ENCODE data around the gene SIDT1.

SIDT1 gene

DNA sequence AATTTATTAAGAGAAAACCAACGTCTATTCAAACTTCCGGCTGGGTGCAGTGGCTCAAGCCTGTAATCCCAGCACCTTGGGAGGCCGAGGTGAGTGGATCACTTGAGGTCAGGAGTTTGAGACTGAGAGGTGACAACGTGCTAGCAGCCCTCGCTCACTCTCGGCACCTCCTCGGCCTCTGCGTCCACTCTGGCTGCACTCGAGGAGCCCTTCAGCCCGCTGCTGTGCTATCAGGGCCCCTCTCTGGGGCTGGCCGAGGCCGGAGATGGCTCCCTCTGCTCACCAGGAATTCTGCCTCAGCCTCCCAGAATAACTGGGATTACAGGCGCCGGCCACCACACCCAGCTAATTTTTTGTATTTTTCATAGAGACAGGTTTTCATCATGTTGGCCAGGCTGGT lies 105.4 kb downstream of the SIDT1 start:
- Histone ChIP-seq H3K9ac (ENCODE audit: low read depth, low read length, poor library complexity, severe bottlenecking) (no peak overlapping the region), H3K79me2 (ENCODE audit: insufficient read depth, low read length) (no peaks in the 10 kb centered on the region), H3K36me3 (ENCODE audit: insufficient read depth, low read length) (no peaks in the 10 kb centered on the region), H3K4me3 (ENCODE audit: low read length, poor library complexity, severe bottlenecking) (no peak overlapping the region), H3K27me3 (ENCODE audit: insufficient read depth, low read length, poor library complexity, severe bottlenecking) (no peaks in the 10 kb centered on the region), H3K4me1 (ENCODE audit: insufficient read depth, low read length, poor library complexity, severe bottlenecking) (no peaks in the 10 kb centered on the region), H3K9me3 (ENCODE audit: insufficient read depth, low read depth, low read length) (no peaks in the 10 kb centered on the region), H3K9me2 (replicated peaks; ENCODE audit: low read depth, low read length) (no peaks in the 10 kb centered on the region), H3K4me2 (ENCODE audit: low read depth, low read length, poor library complexity, severe bottlenecking) (no peak overlapping the region), H4K20me1 (ENCODE audit: insufficient read depth, low read length, poor library complexity, severe bottlenecking) (no peaks in the 10 kb centered on the region), H2AFZ (ENCODE audit: low read length) (no peak overlapping the region), H3F3A (ENCODE audit: low read depth) (no peaks in the 10 kb centered on the region)
- TF ChIP-seq, protein P1, sequence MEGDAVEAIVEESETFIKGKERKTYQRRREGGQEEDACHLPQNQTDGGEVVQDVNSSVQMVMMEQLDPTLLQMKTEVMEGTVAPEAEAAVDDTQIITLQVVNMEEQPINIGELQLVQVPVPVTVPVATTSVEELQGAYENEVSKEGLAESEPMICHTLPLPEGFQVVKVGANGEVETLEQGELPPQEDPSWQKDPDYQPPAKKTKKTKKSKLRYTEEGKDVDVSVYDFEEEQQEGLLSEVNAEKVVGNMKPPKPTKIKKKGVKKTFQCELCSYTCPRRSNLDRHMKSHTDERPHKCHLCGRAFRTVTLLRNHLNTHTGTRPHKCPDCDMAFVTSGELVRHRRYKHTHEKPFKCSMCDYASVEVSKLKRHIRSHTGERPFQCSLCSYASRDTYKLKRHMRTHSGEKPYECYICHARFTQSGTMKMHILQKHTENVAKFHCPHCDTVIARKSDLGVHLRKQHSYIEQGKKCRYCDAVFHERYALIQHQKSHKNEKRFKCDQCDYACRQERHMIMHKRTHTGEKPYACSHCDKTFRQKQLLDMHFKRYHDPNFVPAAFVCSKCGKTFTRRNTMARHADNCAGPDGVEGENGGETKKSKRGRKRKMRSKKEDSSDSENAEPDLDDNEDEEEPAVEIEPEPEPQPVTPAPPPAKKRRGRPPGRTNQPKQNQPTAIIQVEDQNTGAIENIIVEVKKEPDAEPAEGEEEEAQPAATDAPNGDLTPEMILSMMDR (conservative IDR thresholded peaks at IDR 0.05; ENCODE audit: low read length) = no peak
- TF ChIP-seq EZH2phosphoT487 (IDR thresholded peaks at IDR 0.05; ENCODE audit: borderline replicate concordance) = no peak

DNA sequence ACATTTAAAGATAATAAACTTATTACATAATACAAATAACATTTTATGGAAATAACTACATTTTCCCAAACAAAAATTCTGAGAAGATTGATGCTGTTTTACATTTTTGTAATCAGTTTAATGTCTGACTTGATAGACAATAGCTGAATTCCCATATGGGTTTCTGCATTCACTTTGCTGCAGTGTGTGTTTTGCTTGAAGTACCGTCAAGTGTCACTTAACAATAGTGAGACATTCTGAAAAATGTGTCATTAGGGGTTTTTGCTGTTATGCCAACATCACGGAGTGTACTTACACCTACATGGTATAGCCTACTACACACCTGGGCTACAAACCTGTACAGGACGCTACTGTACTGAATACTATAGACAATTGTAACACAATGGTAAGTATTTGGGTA lies 106.6 kb downstream of the SIDT1 start:
- TF ChIP-seq EZH2phosphoT487 (IDR thresholded peaks at IDR 0.05; ENCODE audit: borderline replicate concordance) = no peak
- TF ChIP-seq, protein P1 (conservative IDR thresholded peaks at IDR 0.05; ENCODE audit: low read length) = no peak
- Histone ChIP-seq H3K9me3 (ENCODE audit: insufficient read depth, low read depth, low read length) (peaks cover under 1% of the 10 kb centered on the region; the same call in 1 of the 2 replicates), H3F3A (ENCODE audit: low read depth) (no peaks in the 10 kb centered on the region), H3K4me3 (ENCODE audit: low read length, poor library complexity, severe bottlenecking) (no peak overlapping the region), H3K4me1 (ENCODE audit: insufficient read depth, low read length, poor library complexity, severe bottlenecking) (no peaks in the 10 kb centered on the region), H4K20me1 (ENCODE audit: insufficient read depth, low read length, poor library complexity, severe bottlenecking) (no peaks in the 10 kb centered on the region), H3K27me3 (ENCODE audit: insufficient read depth, low read length, poor library complexity, severe bottlenecking) (no peaks in the 10 kb centered on the region), H3K9me2 (replicated peaks; ENCODE audit: low read depth, low read length) (no peaks in the 10 kb centered on the region), H2AFZ (ENCODE audit: low read length) (no peak overlapping the region), H3K4me2 (ENCODE audit: low read depth, low read length, poor library complexity, severe bottlenecking) (no peak overlapping the region), H3K79me2 (ENCODE audit: insufficient read depth, low read length) (no peaks in the 10 kb centered on the region), H3K9ac (ENCODE audit: low read depth, low read length, poor library complexity, severe bottlenecking) (no peak overlapping the region), H3K36me3 (ENCODE audit: insufficient read depth, low read length) (no peaks in the 10 kb centered on the region)

DNA sequence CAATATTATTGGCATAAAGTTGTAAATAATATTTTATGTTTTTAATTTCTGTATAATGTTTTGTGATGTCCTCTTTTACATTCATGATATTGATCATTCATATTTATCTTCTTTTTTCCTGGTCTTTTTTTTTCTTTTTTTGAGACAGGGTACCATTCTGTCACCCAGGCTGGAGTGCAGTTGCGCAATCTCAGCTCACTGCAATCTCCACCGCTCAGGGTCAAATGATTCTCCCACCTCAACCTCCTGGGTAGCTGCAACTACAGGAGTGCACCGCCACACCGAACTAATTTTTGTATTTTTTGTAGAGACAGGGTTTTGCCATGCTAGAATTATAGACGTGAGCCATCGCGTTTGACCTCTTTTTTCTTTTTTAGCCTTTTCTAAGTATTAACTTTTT lies 111.2 kb downstream of the SIDT1 start:
- no peak overlapping the region for H3K4me3 ChIP-seq (ENCODE audit: low read length, poor library complexity, severe bottlenecking)
- H3K36me3 ChIP-seq (ENCODE audit: insufficient read depth, low read length) = no peaks in the 10 kb centered on the region
- no peaks in the 10 kb centered on the region for H3K27me3 ChIP-seq (ENCODE audit: insufficient read depth, low read length, poor library complexity, severe bottlenecking)
- H2AFZ ChIP-seq (ENCODE audit: low read length) = no peak overlapping the region
- H3K4me1 ChIP-seq (ENCODE audit: insufficient read depth, low read length, poor library complexity, severe bottlenecking) = no peaks in the 10 kb centered on the region
- no peak overlapping the region for H3K4me2 ChIP-seq (ENCODE audit: low read depth, low read length, poor library complexity, severe bottlenecking)
- H3F3A ChIP-seq (ENCODE audit: low read depth) = no peaks in the 10 kb centered on the region
- H3K79me2 ChIP-seq (ENCODE audit: insufficient read depth, low read length) = no peaks in the 10 kb centered on the region
- no peak for TF ChIP-seq EZH2phosphoT487 (IDR thresholded peaks at IDR 0.05; ENCODE audit: borderline replicate concordance)
- TF ChIP-seq, protein P1 (conservative IDR thresholded peaks at IDR 0.05; ENCODE audit: low read length) = no peak
- no peaks in the 10 kb centered on the region for H4K20me1 ChIP-seq (ENCODE audit: insufficient read depth, low read length, poor library complexity, severe bottlenecking)
- no peaks in the 10 kb centered on the region for H3K9me2 ChIP-seq (replicated peaks; ENCODE audit: low read depth, low read length)
- peaks cover 11% of the 10 kb centered on the region; the same call in 1 of the 2 replicates for H3K9me3 ChIP-seq (ENCODE audit: insufficient read depth, low read depth, low read length)
- H3K9ac ChIP-seq (ENCODE audit: low read depth, low read length, poor library complexity, severe bottlenecking) = no peak overlapping the region
